WTC11 (cell line): ENCODE data around the gene WSB1. TPM values are rescaled to one million over a fixed set of nuclear protein-coding genes. Genes with fewer than 3 reads are reported as not detected.
A peak's percentile ranks its signal among the peaks of the same experiment; 100 is the strongest.

Experiments used
- ATAC-seq: fragments of 200-7000 bp; cut with Tn5 transposase; 2 replicates; pipeline ENCODE4 v1.10.0; 2021; ENCODE audit warnings: mild to moderate bottlenecking, moderate library complexity
- CTCF ChIA-PET: fragments of 300-600 bp; sonication (Branson Sonifier 250); formaldehyde crosslinking; loops from one replicate; lab custom pipeline; 2021; ENCODE audit warnings: antibody characterized with exemption; lab: Charles Lee
- POLR2A ChIA-PET: fragments of 350-600 bp; sonication (Branson Sonifier 250); formaldehyde crosslinking; loops from one replicate; lab custom pipeline; 2021; ENCODE audit warnings: antibody characterized with exemption; lab: Charles Lee
- DNase-seq: peaks from one replicate; pipeline ENCODE4 v3.0.0; 2021; ENCODE audit warnings: low spot score
- H3K27ac Mint-ChIP-seq: 2 replicates; pipeline ENCODE4 v1.8.0; 2021; ENCODE audit warnings: mixed read lengths
- H3K27me3 Mint-ChIP-seq: 2 replicates; pipeline ENCODE4 v1.8.0; 2021; ENCODE audit warnings: low read depth, mild to moderate bottlenecking, moderate library complexity, mixed read lengths
- H3K36me3 Mint-ChIP-seq: 2 replicates; pipeline ENCODE4 v1.8.0; 2021; ENCODE audit warnings: mixed read lengths
- H3K4me1 Mint-ChIP-seq: 2 replicates; pipeline ENCODE4 v1.8.0; 2022; ENCODE audit warnings: mixed read lengths
- H3K4me3 Mint-ChIP-seq: 2 replicates; pipeline ENCODE4 v1.8.0; 2021; ENCODE audit warnings: mild to moderate bottlenecking, moderate library complexity, mixed read lengths
- H3K9me3 Mint-ChIP-seq: 2 replicates; pipeline ENCODE4 v1.8.0; 2021; ENCODE audit warnings: mixed read lengths
- ATF1 ChIP-seq: sonication (generic); formaldehyde crosslinking; IDR thresholded peaks from 2 replicates; pipeline ENCODE4 v1.8.1; 2023; ENCODE audit warnings: mild to moderate bottlenecking, moderate library complexity, missing genetic modification reagents
- ATF2 ChIP-seq: sonication (generic); formaldehyde crosslinking; IDR thresholded peaks from 2 replicates; pipeline ENCODE4 v1.8.1; 2022; ENCODE audit warnings: low read depth, missing genetic modification reagents, borderline replicate concordance
- GABPB1 ChIP-seq: sonication (generic); formaldehyde crosslinking; IDR thresholded peaks from 2 replicates; pipeline ENCODE4 v1.8.1; 2023; ENCODE audit warnings: mild to moderate bottlenecking, missing genetic modification reagents
- IRF2 ChIP-seq: sonication (generic); formaldehyde crosslinking; IDR thresholded peaks from 2 replicates; pipeline ENCODE4 v1.8.0; 2022; ENCODE audit warnings: low read depth, missing genetic modification reagents, borderline replicate concordance
- MAX ChIP-seq: sonication (generic); formaldehyde crosslinking; IDR thresholded peaks from 2 replicates; pipeline ENCODE4 v1.8.0; 2022; ENCODE audit warnings: mild to moderate bottlenecking, missing genetic modification reagents
- TCF7 ChIP-seq: sonication (generic); formaldehyde crosslinking; IDR thresholded peaks from 2 replicates; pipeline ENCODE4 v1.8.0; 2022; ENCODE audit warnings: mild to moderate bottlenecking, low read depth, missing genetic modification reagents, moderate library complexity
- TEAD1 ChIP-seq: sonication (generic); formaldehyde crosslinking; IDR thresholded peaks from 2 replicates; pipeline ENCODE4 v1.8.0; 2022; ENCODE audit warnings: mild to moderate bottlenecking, missing genetic modification reagents
- ZNF121 ChIP-seq: sonication (generic); formaldehyde crosslinking; IDR thresholded peaks from 2 replicates; pipeline ENCODE4 v1.8.0; 2023; ENCODE audit warnings: missing genetic modification reagents
- ZNF416 ChIP-seq: fragments of 250-450 bp; sonication (Bioruptor Pico); IDR thresholded peaks from 2 replicates; pipeline ENCODE4 v1.9.0; 2021; ENCODE audit warnings: mild to moderate bottlenecking, inconsistent platforms
- ZNF423 ChIP-seq: fragments of 250-450 bp; sonication (Bioruptor Pico); IDR thresholded peaks from 2 replicates; pipeline ENCODE4 v2.1.2; 2022; ENCODE audit warnings: mild to moderate bottlenecking, moderate library complexity
- total RNA-seq: library from RNA; stranded (reverse); gene quantifications from 3 replicates; pipeline ENCODE4 v1.2.3, GENCODE V29; 2021
- TF ChIP-seq, protein P1 (sequence below): fragments of 250-450 bp; sonication (Bioruptor Pico); IDR thresholded peaks from 2 replicates; pipeline ENCODE4 v1.9.0; 2021; ENCODE audit warnings: mild to moderate bottlenecking, borderline replicate concordance
- TF ChIP-seq, protein P2 (sequence below): fragments of 250-450 bp; sonication (Bioruptor Pico); IDR thresholded peaks from 2 replicates; pipeline ENCODE4 v1.9.0; 2021; ENCODE audit warnings: mild to moderate bottlenecking
- TF ChIP-seq, protein P3 (sequence below): sonication (generic); formaldehyde crosslinking; IDR thresholded peaks from 2 replicates; pipeline ENCODE4 v1.8.1; 2022; ENCODE audit warnings: low read depth, mild to moderate bottlenecking, moderate library complexity, missing genetic modification reagents, borderline replicate concordance
- TF ChIP-seq, protein P4 (sequence below): sonication (generic); formaldehyde crosslinking; IDR thresholded peaks from 2 replicates; pipeline ENCODE4 v1.8.1; 2023; ENCODE audit warnings: mild to moderate bottlenecking, missing genetic modification reagents
- TF ChIP-seq, protein P5 (sequence below): sonication (generic); formaldehyde crosslinking; IDR thresholded peaks from 2 replicates; pipeline ENCODE4 v1.8.1; 2023; ENCODE audit warnings: mild to moderate bottlenecking, missing genetic modification reagents, borderline replicate concordance
- TF ChIP-seq, protein P6 (sequence below): sonication (generic); formaldehyde crosslinking; IDR thresholded peaks from 2 replicates; pipeline ENCODE4 v1.8.0; 2023; ENCODE audit warnings: missing genetic modification reagents, mild to moderate bottlenecking, borderline replicate concordance

Gene WSB1
- total RNA-seq, 1 experiment from 2014 or later: 167 TPM

- no peak for TF ChIP-seq ZNF121 (CRISPR knock-in tag)
- peak; percentile 59; the same call in 1 of the 2 replicates for TF ChIP-seq MAX
- TF ChIP-seq IRF2 (CRISPR knock-in tag): no peak
- TF ChIP-seq, protein P1, sequence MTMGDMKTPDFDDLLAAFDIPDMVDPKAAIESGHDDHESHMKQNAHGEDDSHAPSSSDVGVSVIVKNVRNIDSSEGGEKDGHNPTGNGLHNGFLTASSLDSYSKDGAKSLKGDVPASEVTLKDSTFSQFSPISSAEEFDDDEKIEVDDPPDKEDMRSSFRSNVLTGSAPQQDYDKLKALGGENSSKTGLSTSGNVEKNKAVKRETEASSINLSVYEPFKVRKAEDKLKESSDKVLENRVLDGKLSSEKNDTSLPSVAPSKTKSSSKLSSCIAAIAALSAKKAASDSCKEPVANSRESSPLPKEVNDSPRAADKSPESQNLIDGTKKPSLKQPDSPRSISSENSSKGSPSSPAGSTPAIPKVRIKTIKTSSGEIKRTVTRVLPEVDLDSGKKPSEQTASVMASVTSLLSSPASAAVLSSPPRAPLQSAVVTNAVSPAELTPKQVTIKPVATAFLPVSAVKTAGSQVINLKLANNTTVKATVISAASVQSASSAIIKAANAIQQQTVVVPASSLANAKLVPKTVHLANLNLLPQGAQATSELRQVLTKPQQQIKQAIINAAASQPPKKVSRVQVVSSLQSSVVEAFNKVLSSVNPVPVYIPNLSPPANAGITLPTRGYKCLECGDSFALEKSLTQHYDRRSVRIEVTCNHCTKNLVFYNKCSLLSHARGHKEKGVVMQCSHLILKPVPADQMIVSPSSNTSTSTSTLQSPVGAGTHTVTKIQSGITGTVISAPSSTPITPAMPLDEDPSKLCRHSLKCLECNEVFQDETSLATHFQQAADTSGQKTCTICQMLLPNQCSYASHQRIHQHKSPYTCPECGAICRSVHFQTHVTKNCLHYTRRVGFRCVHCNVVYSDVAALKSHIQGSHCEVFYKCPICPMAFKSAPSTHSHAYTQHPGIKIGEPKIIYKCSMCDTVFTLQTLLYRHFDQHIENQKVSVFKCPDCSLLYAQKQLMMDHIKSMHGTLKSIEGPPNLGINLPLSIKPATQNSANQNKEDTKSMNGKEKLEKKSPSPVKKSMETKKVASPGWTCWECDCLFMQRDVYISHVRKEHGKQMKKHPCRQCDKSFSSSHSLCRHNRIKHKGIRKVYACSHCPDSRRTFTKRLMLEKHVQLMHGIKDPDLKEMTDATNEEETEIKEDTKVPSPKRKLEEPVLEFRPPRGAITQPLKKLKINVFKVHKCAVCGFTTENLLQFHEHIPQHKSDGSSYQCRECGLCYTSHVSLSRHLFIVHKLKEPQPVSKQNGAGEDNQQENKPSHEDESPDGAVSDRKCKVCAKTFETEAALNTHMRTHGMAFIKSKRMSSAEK (CRISPR knock-in tag): no peak
- no peak for TF ChIP-seq ATF2 (CRISPR knock-in tag)
- no peak for TF ChIP-seq ZNF416 (CRISPR knock-in tag)
- TF ChIP-seq ZNF423 (CRISPR knock-in tag): 0 out of 2 replicates have a peak, but pooled peaks have one; percentile 32
- TF ChIP-seq GABPB1 (CRISPR knock-in tag): no peak
- TF ChIP-seq, protein P2, sequence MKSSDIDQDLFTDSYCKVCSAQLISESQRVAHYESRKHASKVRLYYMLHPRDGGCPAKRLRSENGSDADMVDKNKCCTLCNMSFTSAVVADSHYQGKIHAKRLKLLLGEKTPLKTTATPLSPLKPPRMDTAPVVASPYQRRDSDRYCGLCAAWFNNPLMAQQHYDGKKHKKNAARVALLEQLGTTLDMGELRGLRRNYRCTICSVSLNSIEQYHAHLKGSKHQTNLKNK (CRISPR knock-in tag): no peak
- TF ChIP-seq, protein P3, sequence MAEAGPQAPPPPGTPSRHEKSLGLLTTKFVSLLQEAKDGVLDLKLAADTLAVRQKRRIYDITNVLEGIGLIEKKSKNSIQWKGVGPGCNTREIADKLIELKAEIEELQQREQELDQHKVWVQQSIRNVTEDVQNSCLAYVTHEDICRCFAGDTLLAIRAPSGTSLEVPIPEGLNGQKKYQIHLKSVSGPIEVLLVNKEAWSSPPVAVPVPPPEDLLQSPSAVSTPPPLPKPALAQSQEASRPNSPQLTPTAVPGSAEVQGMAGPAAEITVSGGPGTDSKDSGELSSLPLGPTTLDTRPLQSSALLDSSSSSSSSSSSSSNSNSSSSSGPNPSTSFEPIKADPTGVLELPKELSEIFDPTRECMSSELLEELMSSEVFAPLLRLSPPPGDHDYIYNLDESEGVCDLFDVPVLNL: no peak
- TF ChIP-seq, protein P4, sequence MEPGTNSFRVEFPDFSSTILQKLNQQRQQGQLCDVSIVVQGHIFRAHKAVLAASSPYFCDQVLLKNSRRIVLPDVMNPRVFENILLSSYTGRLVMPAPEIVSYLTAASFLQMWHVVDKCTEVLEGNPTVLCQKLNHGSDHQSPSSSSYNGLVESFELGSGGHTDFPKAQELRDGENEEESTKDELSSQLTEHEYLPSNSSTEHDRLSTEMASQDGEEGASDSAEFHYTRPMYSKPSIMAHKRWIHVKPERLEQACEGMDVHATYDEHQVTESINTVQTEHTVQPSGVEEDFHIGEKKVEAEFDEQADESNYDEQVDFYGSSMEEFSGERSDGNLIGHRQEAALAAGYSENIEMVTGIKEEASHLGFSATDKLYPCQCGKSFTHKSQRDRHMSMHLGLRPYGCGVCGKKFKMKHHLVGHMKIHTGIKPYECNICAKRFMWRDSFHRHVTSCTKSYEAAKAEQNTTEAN (CRISPR knock-in tag): no peak
- TF ChIP-seq, protein P5, sequence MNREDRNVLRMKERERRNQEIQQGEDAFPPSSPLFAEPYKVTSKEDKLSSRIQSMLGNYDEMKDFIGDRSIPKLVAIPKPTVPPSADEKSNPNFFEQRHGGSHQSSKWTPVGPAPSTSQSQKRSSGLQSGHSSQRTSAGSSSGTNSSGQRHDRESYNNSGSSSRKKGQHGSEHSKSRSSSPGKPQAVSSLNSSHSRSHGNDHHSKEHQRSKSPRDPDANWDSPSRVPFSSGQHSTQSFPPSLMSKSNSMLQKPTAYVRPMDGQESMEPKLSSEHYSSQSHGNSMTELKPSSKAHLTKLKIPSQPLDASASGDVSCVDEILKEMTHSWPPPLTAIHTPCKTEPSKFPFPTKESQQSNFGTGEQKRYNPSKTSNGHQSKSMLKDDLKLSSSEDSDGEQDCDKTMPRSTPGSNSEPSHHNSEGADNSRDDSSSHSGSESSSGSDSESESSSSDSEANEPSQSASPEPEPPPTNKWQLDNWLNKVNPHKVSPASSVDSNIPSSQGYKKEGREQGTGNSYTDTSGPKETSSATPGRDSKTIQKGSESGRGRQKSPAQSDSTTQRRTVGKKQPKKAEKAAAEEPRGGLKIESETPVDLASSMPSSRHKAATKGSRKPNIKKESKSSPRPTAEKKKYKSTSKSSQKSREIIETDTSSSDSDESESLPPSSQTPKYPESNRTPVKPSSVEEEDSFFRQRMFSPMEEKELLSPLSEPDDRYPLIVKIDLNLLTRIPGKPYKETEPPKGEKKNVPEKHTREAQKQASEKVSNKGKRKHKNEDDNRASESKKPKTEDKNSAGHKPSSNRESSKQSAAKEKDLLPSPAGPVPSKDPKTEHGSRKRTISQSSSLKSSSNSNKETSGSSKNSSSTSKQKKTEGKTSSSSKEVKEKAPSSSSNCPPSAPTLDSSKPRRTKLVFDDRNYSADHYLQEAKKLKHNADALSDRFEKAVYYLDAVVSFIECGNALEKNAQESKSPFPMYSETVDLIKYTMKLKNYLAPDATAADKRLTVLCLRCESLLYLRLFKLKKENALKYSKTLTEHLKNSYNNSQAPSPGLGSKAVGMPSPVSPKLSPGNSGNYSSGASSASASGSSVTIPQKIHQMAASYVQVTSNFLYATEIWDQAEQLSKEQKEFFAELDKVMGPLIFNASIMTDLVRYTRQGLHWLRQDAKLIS (CRISPR knock-in tag): no peak
- no peak for TF ChIP-seq TCF7 (CRISPR knock-in tag)
- TF ChIP-seq, protein P6, sequence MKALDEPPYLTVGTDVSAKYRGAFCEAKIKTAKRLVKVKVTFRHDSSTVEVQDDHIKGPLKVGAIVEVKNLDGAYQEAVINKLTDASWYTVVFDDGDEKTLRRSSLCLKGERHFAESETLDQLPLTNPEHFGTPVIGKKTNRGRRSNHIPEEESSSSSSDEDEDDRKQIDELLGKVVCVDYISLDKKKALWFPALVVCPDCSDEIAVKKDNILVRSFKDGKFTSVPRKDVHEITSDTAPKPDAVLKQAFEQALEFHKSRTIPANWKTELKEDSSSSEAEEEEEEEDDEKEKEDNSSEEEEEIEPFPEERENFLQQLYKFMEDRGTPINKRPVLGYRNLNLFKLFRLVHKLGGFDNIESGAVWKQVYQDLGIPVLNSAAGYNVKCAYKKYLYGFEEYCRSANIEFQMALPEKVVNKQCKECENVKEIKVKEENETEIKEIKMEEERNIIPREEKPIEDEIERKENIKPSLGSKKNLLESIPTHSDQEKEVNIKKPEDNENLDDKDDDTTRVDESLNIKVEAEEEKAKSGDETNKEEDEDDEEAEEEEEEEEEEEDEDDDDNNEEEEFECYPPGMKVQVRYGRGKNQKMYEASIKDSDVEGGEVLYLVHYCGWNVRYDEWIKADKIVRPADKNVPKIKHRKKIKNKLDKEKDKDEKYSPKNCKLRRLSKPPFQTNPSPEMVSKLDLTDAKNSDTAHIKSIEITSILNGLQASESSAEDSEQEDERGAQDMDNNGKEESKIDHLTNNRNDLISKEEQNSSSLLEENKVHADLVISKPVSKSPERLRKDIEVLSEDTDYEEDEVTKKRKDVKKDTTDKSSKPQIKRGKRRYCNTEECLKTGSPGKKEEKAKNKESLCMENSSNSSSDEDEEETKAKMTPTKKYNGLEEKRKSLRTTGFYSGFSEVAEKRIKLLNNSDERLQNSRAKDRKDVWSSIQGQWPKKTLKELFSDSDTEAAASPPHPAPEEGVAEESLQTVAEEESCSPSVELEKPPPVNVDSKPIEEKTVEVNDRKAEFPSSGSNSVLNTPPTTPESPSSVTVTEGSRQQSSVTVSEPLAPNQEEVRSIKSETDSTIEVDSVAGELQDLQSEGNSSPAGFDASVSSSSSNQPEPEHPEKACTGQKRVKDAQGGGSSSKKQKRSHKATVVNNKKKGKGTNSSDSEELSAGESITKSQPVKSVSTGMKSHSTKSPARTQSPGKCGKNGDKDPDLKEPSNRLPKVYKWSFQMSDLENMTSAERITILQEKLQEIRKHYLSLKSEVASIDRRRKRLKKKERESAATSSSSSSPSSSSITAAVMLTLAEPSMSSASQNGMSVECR: 0 out of 2 replicates have a peak, but pooled peaks have one; percentile 44
- no peak for TF ChIP-seq ATF1 (CRISPR knock-in tag)
- no peak for TF ChIP-seq TEAD1 (CRISPR knock-in tag)
- POLR2A ChIA-PET: interaction anchor here (0.5 kb wide), 1 partner anchor 34 kb away, joined by 3 read pairs; no protein-coding TSS in a partner anchor
- Mint-ChIP-seq H3K36me3 (peaks cover 4% of the 10 kb centered on the region; the same call in 1 of the 2 replicates), H3K27ac (no peak overlapping the region), H3K9me3 (no peaks in the 10 kb centered on the region), H3K4me3 (peak overlapping the region; percentile 81), H3K4me1 (peaks cover 18% of the 10 kb centered on the region), H3K27me3 (peaks cover 9% of the 10 kb centered on the region; the same call in 1 of the 2 replicates)
- ATAC-seq (no peak), DNase-seq (no peak)
- CTCF ChIA-PET: interaction anchor here (0.6 to 1.8 kb wide), 18 partner anchors 9 to 301 kb away, joined by 3 to 18 read pairs (median 6); partner anchors contain the start of genes KSR1 and WSB1
These were observed 60.2 kb downstream of the WSB1 start for GRCh38 chr17:27354051-27354490.
